ENCODE data around the gene RNPC3. TPM values are rescaled to one million over a fixed set of nuclear protein-coding genes. Genes with fewer than 3 reads are reported as not detected.

Gene RNPC3
- total and polyA plus RNA-seq, 2 of the 8 experiments (the other 6 are each of a cell fraction or from before 2014, with no cell fraction given) = 10.9 to 12.8 TPM

- CTCF ChIA-PET (ENCODE audit: partially characterized antibody) = interaction anchor here (0.6 kb wide), 1 partner anchor 398 kb away, joined by 3 read pairs; no protein-coding TSS in a partner anchor
- H2BK15ac ChIP-seq (ENCODE audit: low read length) = no peak overlapping the region
- H3K9me3 ChIP-seq (ENCODE audit: insufficient read depth in 2 of 2, low read depth in 1 of 2, low read length in 1 of 2) = peaks cover 16 to 17% of the 10 kb centered on the region in 2 experiments; a peak in 3 of 4 replicates
- no peaks in the 10 kb centered on the region for H3K23me2 ChIP-seq (ENCODE audit: low read depth, low read length)
- H3K79me1 ChIP-seq (ENCODE audit: low read depth, low read length) = no peaks in the 10 kb centered on the region
- no peak overlapping the region for H3K4me2 ChIP-seq (ENCODE audit: insufficient read depth in 1 of 2, low read depth in 2 of 2, low read length in 2 of 2)
- H2BK120ac ChIP-seq (replicated peaks; ENCODE audit: low read depth, low read length) = no peak overlapping the region
- POLR2A ChIA-PET (ENCODE audit: partially characterized antibody) = no interaction called here
- no peak overlapping the region for H4K8ac ChIP-seq (ENCODE audit: extremely low read depth, insufficient read depth, low read length)
- no peak overlapping the region for H3K18ac ChIP-seq (ENCODE audit: extremely low read depth, low read length)
- no peak overlapping the region for H3K14ac ChIP-seq (ENCODE audit: insufficient read length)
- no peaks in the 10 kb centered on the region for H4K20me1 ChIP-seq (replicated peaks in 1 of 2; ENCODE audit: control insufficient read depth in 1 of 2, insufficient read depth in 2 of 2, low read length in 2 of 2)
- no peak for FAIRE-seq
- no peak overlapping the region for H2BK5ac ChIP-seq (ENCODE audit: low read depth, low read length)
- no peaks in the 10 kb centered on the region for H3K4me1 ChIP-seq (replicated peaks in 1 of 4; ENCODE audit: control insufficient read depth in 3 of 4, insufficient read depth in 4 of 4, low read length in 3 of 4)
- no peak overlapping the region for H3K27ac ChIP-seq (ENCODE audit: low read depth, low read length)
- H2BK20ac ChIP-seq (ENCODE audit: low read length) = no peak overlapping the region
- no peak overlapping the region for H3K9ac ChIP-seq (replicated peaks in 1 of 4; ENCODE audit: extremely low read depth in 1 of 4, low read depth in 3 of 4, low read length in 3 of 4)
- no peak overlapping the region for H3K4me3 ChIP-seq (ENCODE audit: extremely low read depth in 1 of 4, insufficient read depth in 2 of 4, low read depth in 3 of 4, low read length in 4 of 4)
- H3K56ac ChIP-seq (replicated peaks; ENCODE audit: insufficient read length, low read depth, low read length) = no peak overlapping the region
- H2AK5ac ChIP-seq (ENCODE audit: low read depth, low read length) = no peak overlapping the region
- H3K4ac ChIP-seq (replicated peaks; ENCODE audit: insufficient read length, low read depth, low read length) = no peak overlapping the region
- DNase-seq (ENCODE audit: low read depth in 1 of 2, low spot score in 2 of 2) = no peak
- H3K23ac ChIP-seq (ENCODE audit: insufficient read length) = no peak overlapping the region
- H4K5ac ChIP-seq (ENCODE audit: insufficient read length, low read depth, low read length) = no peak overlapping the region
- H4K91ac ChIP-seq (replicated peaks; ENCODE audit: insufficient read length, low read length) = no peak overlapping the region
- no peaks in the 10 kb centered on the region for H3K79me2 ChIP-seq (ENCODE audit: control insufficient read depth in 1 of 2, insufficient read depth in 2 of 2, low read length in 2 of 2)
- H3K27me3 ChIP-seq (replicated peaks in 1 of 4; ENCODE audit: control insufficient read depth in 3 of 4, extremely low read depth in 1 of 4, insufficient read depth in 3 of 4, low read length in 3 of 4) = no peaks in the 10 kb centered on the region
- H2BK12ac ChIP-seq (ENCODE audit: low read depth, low read length) = no peak overlapping the region
- 96% methylated on average over 3 of the region's 3 CpGs; no CpG with 5 or more reads in 1 of the 2 experiments for WGBS, 2 experiments (ENCODE audit: extremely low coverage in 1 of 2, insufficient coverage in 1 of 2, insufficient read length in 1 of 2, insufficient replicate concordance in 2 of 2, low coverage in 1 of 2, low lambda C conversion rate in 2 of 2, missing lambda C conversion rate in 1 of 2)
- H3K36me3 ChIP-seq (ENCODE audit: control insufficient read depth in 2 of 4, insufficient read depth in 4 of 4, low read length in 3 of 4) = no peaks in the 10 kb centered on the region
- no peak overlapping the region for H2AFZ ChIP-seq (ENCODE audit: low read length)
- TF ChIP-seq MAX (IDR thresholded peaks at IDR 0.05) (no peak), FOSL1 (IDR thresholded peaks at IDR 0.05; ENCODE audit: insufficient read depth, low read depth, low read length) (no peak), TAF7 (optimal IDR thresholded peaks at IDR 0.05; ENCODE audit: borderline replicate concordance, low read depth, low read length) (no peak), GABPA (IDR thresholded peaks at IDR 0.05; ENCODE audit: borderline replicate concordance, insufficient read depth, low read length) (no peak), ATF3 (IDR thresholded peaks at IDR 0.05; ENCODE audit: insufficient read depth, low read depth, low read length) (no peak), CEBPB (IDR thresholded peaks at IDR 0.05; ENCODE audit: low read depth, low read length) (no peak), EP300 (IDR thresholded peaks at IDR 0.05; ENCODE audit: borderline replicate concordance in 1 of 2, low read depth in 2 of 2, low read length in 2 of 2) (no peak), TBP (IDR thresholded peaks at IDR 0.05; ENCODE audit: low read depth, low read length) (no peak), NRF1 (IDR thresholded peaks at IDR 0.05; ENCODE audit: low read depth, low read length) (no peak), SIN3A (conservative IDR thresholded peaks at IDR 0.05 in 1 of 2, IDR thresholded peaks at IDR 0.05 in 1 of 2; ENCODE audit: low read depth in 1 of 2, low read length in 2 of 2) (no peak)
Measured at GRCh38 chr1:103583887-103584286, 58.4 kb downstream of the RNPC3 start.

All from H1 (cell line).